Liver (tissue), 9 donors: ENCODE results near the gene MACROH2A1. TPM values are rescaled to one million over a fixed set of nuclear protein-coding genes. Genes with fewer than 3 reads are reported as not detected.

ENCODE experiments used
- DNase-seq: peaks from one replicate; pipeline ENCODE4 v3.0.0-alpha.2; 2017; ENCODE audit warnings: low spot score
- H3K27ac ChIP-seq, 2 donors: one replicate each; pipeline ENCODE4 v1.7.0; 2013; ENCODE audit warnings: inconsistent platforms in 2 of 2, low read length in 2 of 2, control low read depth in 1 of 2, low read depth in 1 of 2, mild to moderate bottlenecking in 1 of 2
- H3K27me3 ChIP-seq, 4 donors: one replicate each; pipeline versions ENCODE4 v1.6.1 to v1.7.0; 2013; ENCODE audit warnings: low read length in 3 of 4, inconsistent platforms in 1 of 4, mild to moderate bottlenecking in 1 of 4, moderate library complexity in 1 of 4; ENCODE audit not compliant: control insufficient read depth in 4 of 4, insufficient read depth in 4 of 4
- H3K36me3 ChIP-seq, 4 donors: one replicate each; pipeline versions ENCODE4 v1.6.1 to v1.7.0; 2013; ENCODE audit warnings: low read length in 3 of 4, mild to moderate bottlenecking in 3 of 4, low read depth in 1 of 4, moderate library complexity in 1 of 4; ENCODE audit not compliant: control insufficient read depth in 4 of 4, insufficient read depth in 3 of 4
- H3K4me1 ChIP-seq, 4 donors: one replicate each; pipeline versions ENCODE4 v1.6.1 to v1.7.0; 2013; ENCODE audit warnings: low read length in 3 of 4, mild to moderate bottlenecking in 3 of 4, moderate library complexity in 1 of 4; ENCODE audit not compliant: control insufficient read depth in 4 of 4, insufficient read depth in 4 of 4
- H3K4me3 ChIP-seq, 3 donors: one replicate each; pipeline versions ENCODE4 v1.6.1 to v1.7.0; 2013; ENCODE audit warnings: low read length in 3 of 3, control low read depth in 1 of 3, low read depth in 1 of 3, mild to moderate bottlenecking in 1 of 3
- H3K9ac ChIP-seq, 2 donors: one replicate each; pipeline ENCODE4 v1.7.0; 2013; ENCODE audit warnings: low read length in 2 of 2, mild to moderate bottlenecking in 2 of 2, moderate library complexity in 2 of 2, control low read depth in 1 of 2, low read depth in 1 of 2
- H3K9me3 ChIP-seq, 4 donors: one replicate each; pipeline versions ENCODE4 v1.6.1 to v1.7.0; 2013; ENCODE audit warnings: low read length in 3 of 4; ENCODE audit not compliant: control insufficient read depth in 4 of 4
- EGR1 ChIP-seq, 2 donors: IDR thresholded peaks; 2 replicates each; pipeline ENCODE4 v1.6.1; 2016 to 2018; ENCODE audit warnings: antibody characterized with exemption in 2 of 2, low read depth in 2 of 2
- FOXA1 ChIP-seq: IDR thresholded peaks from 2 replicates; pipeline ENCODE4 v1.6.1; 2016; ENCODE audit warnings: antibody characterized with exemption
- FOXA2 ChIP-seq: IDR thresholded peaks from 2 replicates; pipeline ENCODE4 v1.6.1; 2016; ENCODE audit warnings: antibody characterized with exemption
- GABPA ChIP-seq, 2 donors: IDR thresholded peaks in 1 of 2; conservative IDR thresholded peaks in 1 of 2; 2 replicates each; pipeline ENCODE4 v1.6.1; 2016; ENCODE audit warnings: antibody characterized with exemption in 2 of 2, mild to moderate bottlenecking in 1 of 2, moderate library complexity in 1 of 2
- HNF4A ChIP-seq, 2 donors: conservative IDR thresholded peaks; 2 replicates each; pipeline ENCODE4 v1.6.1; 2016; ENCODE audit warnings: antibody characterized with exemption in 2 of 2, mild to moderate bottlenecking in 2 of 2
- HNF4G ChIP-seq: IDR thresholded peaks from 2 replicates; pipeline ENCODE4 v1.6.1; 2016; ENCODE audit warnings: antibody characterized with exemption
- JUND ChIP-seq, 2 donors: IDR thresholded peaks; 2 replicates each; pipeline ENCODE4 v1.6.1; 2016; ENCODE audit warnings: antibody characterized with exemption in 2 of 2
- NR2F2 ChIP-seq: IDR thresholded peaks from 2 replicates; pipeline ENCODE4 v1.6.1; 2016; ENCODE audit warnings: antibody characterized with exemption
- RAD21 ChIP-seq, 2 donors: IDR thresholded peaks; 2 replicates each; pipeline ENCODE4 v1.6.1; 2016; ENCODE audit warnings: antibody characterized with exemption in 2 of 2, mild to moderate bottlenecking in 2 of 2
- RXRA ChIP-seq, 2 donors: IDR thresholded peaks; 2 replicates each; pipeline ENCODE4 v1.6.1; 2017 to 2018; ENCODE audit warnings: antibody characterized with exemption in 2 of 2, mild to moderate bottlenecking in 1 of 2
- SP1 ChIP-seq: IDR thresholded peaks from 2 replicates; pipeline ENCODE4 v1.6.1; 2018; ENCODE audit warnings: antibody characterized with exemption, mild to moderate bottlenecking
- TAF1 ChIP-seq: conservative IDR thresholded peaks from 2 replicates; pipeline ENCODE4 v1.6.1; 2016; ENCODE audit warnings: antibody characterized with exemption, mild to moderate bottlenecking
- YY1 ChIP-seq: IDR thresholded peaks from 2 replicates; pipeline ENCODE4 v1.6.1; 2016; ENCODE audit warnings: antibody characterized with exemption, mild to moderate bottlenecking
- WGBS: extraction: QIAGEN DNeasy Blood & Tissue Kit; methylation state at CpG from one replicate; pipeline ENCODE4 v1.1.7; 2013; 5-methylcytosine and 5-hydroxymethylcytosine counted together
- polyA plus RNA-seq, 2 donors: library from polyadenylated mRNA; stranded (reverse) in 1 of 2; unstranded in 1 of 2; fragments of 200-250 nt in 1 of 2; fragments of >200 nt in 1 of 2; fragmentation: Nextera tagmentation in 1 of 2; extraction: Ambion mirVana in 1 of 2; gene quantifications; one replicate each; pipeline versions ENCODE4 v1.2.1 to v1.2.3, GENCODE V29; 2013 to 2015
- total RNA-seq, 2 donors: library from RNA; depleted of rRNA; stranded (reverse); fragments of >200 nt; gene quantifications; one replicate each; pipeline ENCODE4 v1.2.3, GENCODE V29; 2014
- TF ChIP-seq, protein P1 (sequence below): fragments of 150-350 bp; IDR thresholded peaks from 2 replicates; pipeline ENCODE4 v1.5.1; 2017; ENCODE audit warnings: improper control_type of control experiment, low read depth, low read length; ENCODE audit not compliant: missing input control
- TF ChIP-seq, protein P2 (sequence below): IDR thresholded peaks from 2 replicates; pipeline ENCODE4 v1.6.1; 2016; ENCODE audit warnings: antibody characterized with exemption
- TF ChIP-seq, protein P3 (sequence below): IDR thresholded peaks from 2 replicates; pipeline ENCODE4 v1.6.1; 2016; ENCODE audit warnings: antibody characterized with exemption, mild to moderate bottlenecking
- TF ChIP-seq, protein P4 (sequence below): IDR thresholded peaks from 2 replicates; pipeline ENCODE4 v1.6.1; 2016; ENCODE audit warnings: antibody characterized with exemption
- TF ChIP-seq, protein P5 (sequence below): IDR thresholded peaks from 2 replicates; pipeline ENCODE4 v1.6.1; 2016; ENCODE audit warnings: antibody characterized with exemption
- donor health status: healthy.
- donor health status: healthy.
- donor health status: healthy.
- donor health status: healthy.
- donor health status: healthy.

The MACROH2A1 gene
- total and polyA plus RNA-seq, 4 donors, result 33.7 to 113 (median 62.7) TPM

DNA sequence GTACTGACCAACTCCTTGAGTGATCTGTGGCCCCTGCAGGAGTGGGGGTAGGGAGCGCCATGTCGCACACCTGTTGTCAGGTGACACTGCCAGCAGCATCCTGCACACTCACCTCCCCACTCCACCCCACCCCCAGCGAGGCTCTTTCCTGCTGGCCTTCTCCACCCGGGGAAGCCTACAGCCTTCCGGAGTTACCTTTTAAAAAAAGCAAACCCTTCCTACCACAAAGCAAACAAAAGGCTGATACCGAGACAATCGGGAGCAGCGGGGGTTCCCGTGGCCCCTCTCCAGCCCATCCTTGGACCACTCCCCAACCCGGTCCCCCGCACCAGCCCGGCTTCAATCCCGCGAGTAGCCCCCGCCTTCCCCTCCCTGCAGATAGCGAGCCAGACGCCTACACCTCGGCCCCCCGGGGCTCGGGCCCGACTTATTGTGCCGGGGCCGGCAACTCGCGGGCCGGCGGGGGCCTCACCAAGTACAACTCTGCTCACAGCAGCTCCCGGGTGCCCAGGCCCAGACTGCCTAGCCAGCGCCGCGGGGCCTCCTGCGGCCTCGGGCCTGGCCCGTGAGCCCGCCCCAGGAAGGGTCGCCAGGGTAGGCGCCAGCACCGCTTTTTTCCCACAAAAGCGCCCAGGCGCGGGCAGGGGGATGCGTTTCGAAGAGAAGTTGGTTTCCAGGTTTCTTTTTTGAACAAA, 724 bp downstream of the MACROH2A1 start:
- Histone ChIP-seq H3K4me3 (peak overlapping the region; percentile 59 to 95 (median 87)), H3K27ac (peak overlapping the region; percentile 69), H3K4me1 (peaks cover 3 to 18% (median 9%) of the 10 kb centered on the region in 4 donors), H3K9ac (peak overlapping the region; percentile 57 to 78), H3K27me3 (no peaks in the 10 kb centered on the region), H3K36me3 (no peaks in the 10 kb centered on the region), H3K9me3 (no peaks in the 10 kb centered on the region)
- TF ChIP-seq YY1 (no peak), FOXA2 (no peak), TAF1 (no peak), GABPA (IDR thresholded peaks at IDR 0.05 in 1 of 2, conservative IDR thresholded peaks at IDR 0.05 in 1 of 2) (no peak), FOXA1 (no peak), NR2F2 (no peak)
- TF ChIP-seq, protein P1, sequence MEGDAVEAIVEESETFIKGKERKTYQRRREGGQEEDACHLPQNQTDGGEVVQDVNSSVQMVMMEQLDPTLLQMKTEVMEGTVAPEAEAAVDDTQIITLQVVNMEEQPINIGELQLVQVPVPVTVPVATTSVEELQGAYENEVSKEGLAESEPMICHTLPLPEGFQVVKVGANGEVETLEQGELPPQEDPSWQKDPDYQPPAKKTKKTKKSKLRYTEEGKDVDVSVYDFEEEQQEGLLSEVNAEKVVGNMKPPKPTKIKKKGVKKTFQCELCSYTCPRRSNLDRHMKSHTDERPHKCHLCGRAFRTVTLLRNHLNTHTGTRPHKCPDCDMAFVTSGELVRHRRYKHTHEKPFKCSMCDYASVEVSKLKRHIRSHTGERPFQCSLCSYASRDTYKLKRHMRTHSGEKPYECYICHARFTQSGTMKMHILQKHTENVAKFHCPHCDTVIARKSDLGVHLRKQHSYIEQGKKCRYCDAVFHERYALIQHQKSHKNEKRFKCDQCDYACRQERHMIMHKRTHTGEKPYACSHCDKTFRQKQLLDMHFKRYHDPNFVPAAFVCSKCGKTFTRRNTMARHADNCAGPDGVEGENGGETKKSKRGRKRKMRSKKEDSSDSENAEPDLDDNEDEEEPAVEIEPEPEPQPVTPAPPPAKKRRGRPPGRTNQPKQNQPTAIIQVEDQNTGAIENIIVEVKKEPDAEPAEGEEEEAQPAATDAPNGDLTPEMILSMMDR, result no peak
- TF ChIP-seq, protein P2, sequence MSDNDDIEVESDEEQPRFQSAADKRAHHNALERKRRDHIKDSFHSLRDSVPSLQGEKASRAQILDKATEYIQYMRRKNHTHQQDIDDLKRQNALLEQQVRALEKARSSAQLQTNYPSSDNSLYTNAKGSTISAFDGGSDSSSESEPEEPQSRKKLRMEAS, result no peak
- DNase-seq, result peak; percentile 54
- 1% methylated on average over 43 of the region's 43 CpGs for WGBS

DNA sequence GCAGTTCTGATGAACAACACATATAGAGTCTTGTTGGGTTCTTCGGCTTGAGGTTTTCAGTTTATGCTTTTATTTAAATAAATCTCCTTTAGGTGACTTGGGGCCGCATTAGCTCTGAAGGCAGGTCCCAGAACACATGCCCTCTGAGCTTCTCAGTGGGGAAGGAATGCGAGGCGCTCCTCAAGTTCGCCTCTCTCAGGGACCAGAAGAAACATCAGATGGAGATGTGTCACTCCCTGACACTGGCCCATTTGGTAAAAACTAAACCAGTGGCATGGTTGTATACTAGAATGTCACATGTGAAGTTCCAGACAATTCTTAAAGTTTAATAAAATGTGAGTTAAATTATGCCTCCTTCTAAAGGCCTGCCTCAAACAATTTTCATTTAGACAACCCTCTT, 1.9 kb downstream of the MACROH2A1 start:
- TF ChIP-seq, protein P2, result no peak
- TF ChIP-seq JUND (IDR thresholded peaks at IDR 0.05) (no peak), GABPA (IDR thresholded peaks at IDR 0.05 in 1 of 2, conservative IDR thresholded peaks at IDR 0.05 in 1 of 2) (no peak), SP1 (no peak), RAD21 (IDR thresholded peaks at IDR 0.05) (no peak), HNF4G (no peak), FOXA2 (no peak), TAF1 (no peak), RXRA (IDR thresholded peaks at IDR 0.05) (no peak), FOXA1 (no peak), NR2F2 (no peak), EGR1 (IDR thresholded peaks at IDR 0.05; ENCODE audit: low read depth in 2 of 2) (no peak), YY1 (no peak), HNF4A (conservative IDR thresholded peaks at IDR 0.05) (no peak)
- TF ChIP-seq, protein P3, sequence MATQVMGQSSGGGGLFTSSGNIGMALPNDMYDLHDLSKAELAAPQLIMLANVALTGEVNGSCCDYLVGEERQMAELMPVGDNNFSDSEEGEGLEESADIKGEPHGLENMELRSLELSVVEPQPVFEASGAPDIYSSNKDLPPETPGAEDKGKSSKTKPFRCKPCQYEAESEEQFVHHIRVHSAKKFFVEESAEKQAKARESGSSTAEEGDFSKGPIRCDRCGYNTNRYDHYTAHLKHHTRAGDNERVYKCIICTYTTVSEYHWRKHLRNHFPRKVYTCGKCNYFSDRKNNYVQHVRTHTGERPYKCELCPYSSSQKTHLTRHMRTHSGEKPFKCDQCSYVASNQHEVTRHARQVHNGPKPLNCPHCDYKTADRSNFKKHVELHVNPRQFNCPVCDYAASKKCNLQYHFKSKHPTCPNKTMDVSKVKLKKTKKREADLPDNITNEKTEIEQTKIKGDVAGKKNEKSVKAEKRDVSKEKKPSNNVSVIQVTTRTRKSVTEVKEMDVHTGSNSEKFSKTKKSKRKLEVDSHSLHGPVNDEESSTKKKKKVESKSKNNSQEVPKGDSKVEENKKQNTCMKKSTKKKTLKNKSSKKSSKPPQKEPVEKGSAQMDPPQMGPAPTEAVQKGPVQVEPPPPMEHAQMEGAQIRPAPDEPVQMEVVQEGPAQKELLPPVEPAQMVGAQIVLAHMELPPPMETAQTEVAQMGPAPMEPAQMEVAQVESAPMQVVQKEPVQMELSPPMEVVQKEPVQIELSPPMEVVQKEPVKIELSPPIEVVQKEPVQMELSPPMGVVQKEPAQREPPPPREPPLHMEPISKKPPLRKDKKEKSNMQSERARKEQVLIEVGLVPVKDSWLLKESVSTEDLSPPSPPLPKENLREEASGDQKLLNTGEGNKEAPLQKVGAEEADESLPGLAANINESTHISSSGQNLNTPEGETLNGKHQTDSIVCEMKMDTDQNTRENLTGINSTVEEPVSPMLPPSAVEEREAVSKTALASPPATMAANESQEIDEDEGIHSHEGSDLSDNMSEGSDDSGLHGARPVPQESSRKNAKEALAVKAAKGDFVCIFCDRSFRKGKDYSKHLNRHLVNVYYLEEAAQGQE, result no peak
- TF ChIP-seq, protein P4, sequence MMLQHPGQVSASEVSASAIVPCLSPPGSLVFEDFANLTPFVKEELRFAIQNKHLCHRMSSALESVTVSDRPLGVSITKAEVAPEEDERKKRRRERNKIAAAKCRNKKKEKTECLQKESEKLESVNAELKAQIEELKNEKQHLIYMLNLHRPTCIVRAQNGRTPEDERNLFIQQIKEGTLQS, result no peak
- TF ChIP-seq, protein P5, sequence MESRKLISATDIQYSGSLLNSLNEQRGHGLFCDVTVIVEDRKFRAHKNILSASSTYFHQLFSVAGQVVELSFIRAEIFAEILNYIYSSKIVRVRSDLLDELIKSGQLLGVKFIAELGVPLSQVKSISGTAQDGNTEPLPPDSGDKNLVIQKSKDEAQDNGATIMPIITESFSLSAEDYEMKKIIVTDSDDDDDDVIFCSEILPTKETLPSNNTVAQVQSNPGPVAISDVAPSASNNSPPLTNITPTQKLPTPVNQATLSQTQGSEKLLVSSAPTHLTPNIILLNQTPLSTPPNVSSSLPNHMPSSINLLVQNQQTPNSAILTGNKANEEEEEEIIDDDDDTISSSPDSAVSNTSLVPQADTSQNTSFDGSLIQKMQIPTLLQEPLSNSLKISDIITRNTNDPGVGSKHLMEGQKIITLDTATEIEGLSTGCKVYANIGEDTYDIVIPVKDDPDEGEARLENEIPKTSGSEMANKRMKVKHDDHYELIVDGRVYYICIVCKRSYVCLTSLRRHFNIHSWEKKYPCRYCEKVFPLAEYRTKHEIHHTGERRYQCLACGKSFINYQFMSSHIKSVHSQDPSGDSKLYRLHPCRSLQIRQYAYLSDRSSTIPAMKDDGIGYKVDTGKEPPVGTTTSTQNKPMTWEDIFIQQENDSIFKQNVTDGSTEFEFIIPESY, result no peak
- TF ChIP-seq, protein P1, result no peak
- peaks cover 3 to 18% (median 9%) of the 10 kb centered on the region in 4 donors for H3K4me1 ChIP-seq
- 92% methylated on average over 5 of the region's 5 CpGs for WGBS
- H3K4me3 ChIP-seq, result no peak overlapping the region
- no peak overlapping the region for H3K27ac ChIP-seq
- no peak for DNase-seq
- H3K9me3 ChIP-seq, result no peaks in the 10 kb centered on the region
- no peaks in the 10 kb centered on the region for H3K36me3 ChIP-seq
- no peaks in the 10 kb centered on the region for H3K27me3 ChIP-seq
- peak overlapping the region in 1 of 2 donors; percentile 29 for H3K9ac ChIP-seq
